GM21423 (cell line): ENCODE results near the gene PCSK5.
"Not testable (repeated sequence)": the region's sequence is repeated elsewhere in the genome, so short reads cannot be mapped to it uniquely, and the experiment has no call there.

ENCODE experiments used
- ATAC-seq: cut with Tn5 transposase; IDR thresholded peaks from one replicate; pipeline ENCODE4 v1.9.1; 2021; ENCODE audit warnings: mild to moderate bottlenecking, moderate library complexity; ENCODE audit not compliant: unreplicated experiment

PCSK5 gene

GRCh38 chr9:75889577-75889976 lies 896 bp upstream of the PCSK5 start:
- ATAC-seq = no peak

- ATAC-seq = peak; percentile 8
These were observed 449 bp upstream of the PCSK5 start for GRCh38 chr9:75889977-75890471.

GRCh38 chr9:75891277-75891741 lies 836 bp downstream of the PCSK5 start:
- ATAC-seq = peak; percentile 10

- ATAC-seq = no peak
These were observed 1.3 kb downstream of the PCSK5 start for GRCh38 chr9:75891771-75892215.

- ATAC-seq = no peak
These were observed 1.9 kb downstream of the PCSK5 start for GRCh38 chr9:75892216-75892911.

- ATAC-seq = no peak
These were observed 2.6 kb downstream of the PCSK5 start for GRCh38 chr9:75893106-75893505.

GRCh38 chr9:75894566-75894965 lies 4.1 kb downstream of the PCSK5 start:
- ATAC-seq = no peak

- no peak for ATAC-seq
These were observed 4.6 kb downstream of the PCSK5 start for GRCh38 chr9:75895112-75895511.

GRCh38 chr9:75896193-75896592 lies 5.7 kb downstream of the PCSK5 start:
- no peak for ATAC-seq

GRCh38 chr9:75900893-75901524 lies 10.5 kb downstream of the PCSK5 start:
- not testable (repeated sequence) for ATAC-seq

- ATAC-seq = no peak
These were observed 13.4 kb downstream of the PCSK5 start for GRCh38 chr9:75903785-75904360.

- no peak for ATAC-seq
These were observed 13.9 kb downstream of the PCSK5 start for GRCh38 chr9:75904364-75904763.

- no peak for ATAC-seq
These were observed 16.1 kb downstream of the PCSK5 start for GRCh38 chr9:75906531-75906930.

GRCh38 chr9:75907329-75907728 lies 16.9 kb downstream of the PCSK5 start:
- ATAC-seq = no peak

GRCh38 chr9:75907923-75908322 lies 17.4 kb downstream of the PCSK5 start:
- no peak for ATAC-seq

GRCh38 chr9:75909776-75910175 lies 19.3 kb downstream of the PCSK5 start:
- no peak for ATAC-seq

- ATAC-seq = no peak
These were observed 20.3 kb downstream of the PCSK5 start for GRCh38 chr9:75910731-75911130.

GRCh38 chr9:75911390-75911789 lies 20.9 kb downstream of the PCSK5 start:
- no peak for ATAC-seq

- ATAC-seq = no peak
These were observed 22.5 kb downstream of the PCSK5 start for GRCh38 chr9:75912951-75913350.

GRCh38 chr9:75914002-75914401 lies 23.5 kb downstream of the PCSK5 start:
- ATAC-seq = no peak

GRCh38 chr9:75914883-75915452 lies 24.5 kb downstream of the PCSK5 start:
- ATAC-seq = no peak

- ATAC-seq = no peak
These were observed 27.7 kb downstream of the PCSK5 start for GRCh38 chr9:75918154-75918553.
